AG04449 (cell line): ENCODE results near the gene SBNO2.

Experiments
- CTCF ChIA-PET: fragments of 350-600 bp; formaldehyde crosslinking; extraction: SDS; loops from one replicate; lab custom pipeline; 2021; ENCODE audit warnings: antibody characterized with exemption; lab: Yijun Ruan, JAX
- POLR2A ChIA-PET: fragments of 400-600, 350-600 bp; formaldehyde crosslinking; extraction: SDS; loops from one replicate; lab custom pipeline; 2020; ENCODE audit warnings: antibody characterized with exemption, inconsistent platforms; lab: Yijun Ruan, JAX
- DNase-seq: peaks from one replicate; pipeline ENCODE4 v3.0.0-alpha.2; 2010; ENCODE audit warnings: low read depth, low spot score
- H3K4me3 ChIP-seq: 2 replicates; pipeline ENCODE4 v1.5.1; 2011; ENCODE audit warnings: low read depth, mild to moderate bottlenecking, control low read depth, low read length
- TF ChIP-seq, protein P1 (sequence below): IDR thresholded peaks from one replicate; pipeline ENCODE4 v1.5.1; 2011; ENCODE audit warnings: mild to moderate bottlenecking, moderate library complexity, low read length, control low read depth, inconsistent platforms; ENCODE audit not compliant: insufficient read depth; ENCODE audit errors: missing control alignments

The SBNO2 gene

DNA sequence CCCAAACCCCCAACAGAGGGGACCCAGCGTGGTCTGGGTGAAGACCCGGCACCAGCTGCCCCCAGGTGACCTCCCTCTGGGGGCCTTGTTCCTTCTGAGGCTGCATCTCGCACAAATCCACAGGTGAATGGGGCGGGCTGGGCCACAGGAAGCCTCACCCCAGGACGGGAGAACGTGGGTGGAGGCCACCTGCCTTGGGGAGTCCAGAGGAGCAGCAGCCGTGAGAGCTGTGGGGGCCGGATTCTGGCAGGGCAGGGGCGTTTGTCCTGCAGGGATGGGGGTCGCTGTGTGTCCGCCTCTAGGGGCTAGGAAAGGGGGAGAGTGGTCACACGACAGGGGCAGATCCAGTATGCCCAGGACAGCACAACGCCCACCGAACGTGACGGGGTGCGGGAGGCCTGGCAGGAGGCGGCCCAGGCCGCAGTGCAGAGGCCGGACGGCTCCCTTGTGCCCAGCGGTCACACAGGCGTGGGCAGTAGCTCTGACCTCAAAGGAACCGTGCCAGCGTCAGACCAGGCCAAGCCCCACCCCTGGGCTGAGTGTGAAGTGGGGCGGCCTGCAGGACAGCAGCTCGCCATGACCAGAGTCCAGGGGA is 85.6 kb downstream of the SBNO2 start:
- no peak overlapping the region for H3K4me3 ChIP-seq
- TF ChIP-seq, protein P1, sequence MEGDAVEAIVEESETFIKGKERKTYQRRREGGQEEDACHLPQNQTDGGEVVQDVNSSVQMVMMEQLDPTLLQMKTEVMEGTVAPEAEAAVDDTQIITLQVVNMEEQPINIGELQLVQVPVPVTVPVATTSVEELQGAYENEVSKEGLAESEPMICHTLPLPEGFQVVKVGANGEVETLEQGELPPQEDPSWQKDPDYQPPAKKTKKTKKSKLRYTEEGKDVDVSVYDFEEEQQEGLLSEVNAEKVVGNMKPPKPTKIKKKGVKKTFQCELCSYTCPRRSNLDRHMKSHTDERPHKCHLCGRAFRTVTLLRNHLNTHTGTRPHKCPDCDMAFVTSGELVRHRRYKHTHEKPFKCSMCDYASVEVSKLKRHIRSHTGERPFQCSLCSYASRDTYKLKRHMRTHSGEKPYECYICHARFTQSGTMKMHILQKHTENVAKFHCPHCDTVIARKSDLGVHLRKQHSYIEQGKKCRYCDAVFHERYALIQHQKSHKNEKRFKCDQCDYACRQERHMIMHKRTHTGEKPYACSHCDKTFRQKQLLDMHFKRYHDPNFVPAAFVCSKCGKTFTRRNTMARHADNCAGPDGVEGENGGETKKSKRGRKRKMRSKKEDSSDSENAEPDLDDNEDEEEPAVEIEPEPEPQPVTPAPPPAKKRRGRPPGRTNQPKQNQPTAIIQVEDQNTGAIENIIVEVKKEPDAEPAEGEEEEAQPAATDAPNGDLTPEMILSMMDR = no peak
- POLR2A ChIA-PET = no interaction called here
- CTCF ChIA-PET = interaction anchor here (1.4 kb wide), 1 partner anchor 24 kb away, joined by 4 read pairs; no protein-coding TSS in a partner anchor
- no peak for DNase-seq

DNA sequence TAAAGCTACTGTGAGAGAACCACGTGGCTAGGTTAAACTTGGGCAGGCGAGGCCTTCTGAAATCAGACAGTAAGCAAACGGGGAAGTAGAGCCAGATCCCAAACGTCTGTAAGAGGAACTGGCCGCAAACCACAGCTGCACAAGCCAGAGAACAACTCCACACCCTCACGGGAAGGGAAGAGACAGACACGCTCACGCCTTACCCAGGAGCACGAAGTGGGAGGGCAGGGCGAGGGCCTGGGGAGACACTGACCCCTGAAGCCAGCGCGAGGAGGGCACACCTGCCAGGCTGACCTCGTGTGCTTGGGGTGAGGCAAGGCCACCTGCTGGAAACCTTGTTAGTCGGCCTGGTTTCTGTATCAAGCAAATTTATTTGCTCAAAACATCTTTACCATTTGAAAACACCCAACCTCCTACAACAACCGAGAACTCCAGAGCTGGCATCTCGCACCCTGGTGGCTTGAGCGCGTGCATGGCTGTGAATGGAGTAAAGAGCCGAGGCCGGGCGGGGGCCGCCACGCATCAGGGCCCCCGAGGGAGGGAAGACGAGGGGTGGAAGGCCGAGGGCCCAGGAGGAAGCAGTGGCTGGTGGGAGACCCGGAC is 86.2 kb downstream of the SBNO2 start:
- ChIA-PET POLR2A (no interaction called here), CTCF (interaction anchor here (1.4 kb wide), 1 partner anchor 23 kb away, joined by 4 read pairs; no protein-coding TSS in a partner anchor)
- no peak overlapping the region for H3K4me3 ChIP-seq

DNA sequence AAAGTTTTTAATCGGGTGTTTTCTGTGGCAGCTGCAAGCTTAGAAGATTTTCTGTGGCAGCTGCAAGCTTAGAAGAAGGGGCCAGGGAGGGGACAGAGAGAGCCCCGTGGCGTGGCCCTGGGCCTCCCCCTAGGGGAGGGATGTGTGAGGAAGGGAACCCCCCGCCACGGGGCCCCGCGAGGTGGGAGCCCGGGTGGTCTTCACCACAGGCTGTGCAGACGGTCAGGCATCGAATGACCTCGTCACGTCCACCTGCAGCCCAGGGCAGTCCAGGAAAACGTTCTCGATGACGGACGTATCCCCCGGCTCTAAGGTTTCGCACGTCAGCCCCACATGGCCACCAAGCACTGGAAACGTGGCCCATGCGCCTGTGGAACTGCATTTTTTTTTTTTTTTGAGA is 87.5 kb downstream of the SBNO2 start:
- POLR2A ChIA-PET = interaction anchor here (0.6 to 1.8 kb wide), 3 partner anchors 14 to 65 kb away, joined by 3 to 6 read pairs (median 4); partner anchors contain the start of genes CNN2 and RNU6-2
- DNase-seq = no peak
- CTCF ChIA-PET = no interaction called here
- H3K4me3 ChIP-seq = no peak overlapping the region
- TF ChIP-seq, protein P1 = no peak

More for the DNA sequence above, 86.2 kb downstream of the SBNO2 start:
- no peak for DNase-seq
- TF ChIP-seq, protein P1 = no peak

DNA sequence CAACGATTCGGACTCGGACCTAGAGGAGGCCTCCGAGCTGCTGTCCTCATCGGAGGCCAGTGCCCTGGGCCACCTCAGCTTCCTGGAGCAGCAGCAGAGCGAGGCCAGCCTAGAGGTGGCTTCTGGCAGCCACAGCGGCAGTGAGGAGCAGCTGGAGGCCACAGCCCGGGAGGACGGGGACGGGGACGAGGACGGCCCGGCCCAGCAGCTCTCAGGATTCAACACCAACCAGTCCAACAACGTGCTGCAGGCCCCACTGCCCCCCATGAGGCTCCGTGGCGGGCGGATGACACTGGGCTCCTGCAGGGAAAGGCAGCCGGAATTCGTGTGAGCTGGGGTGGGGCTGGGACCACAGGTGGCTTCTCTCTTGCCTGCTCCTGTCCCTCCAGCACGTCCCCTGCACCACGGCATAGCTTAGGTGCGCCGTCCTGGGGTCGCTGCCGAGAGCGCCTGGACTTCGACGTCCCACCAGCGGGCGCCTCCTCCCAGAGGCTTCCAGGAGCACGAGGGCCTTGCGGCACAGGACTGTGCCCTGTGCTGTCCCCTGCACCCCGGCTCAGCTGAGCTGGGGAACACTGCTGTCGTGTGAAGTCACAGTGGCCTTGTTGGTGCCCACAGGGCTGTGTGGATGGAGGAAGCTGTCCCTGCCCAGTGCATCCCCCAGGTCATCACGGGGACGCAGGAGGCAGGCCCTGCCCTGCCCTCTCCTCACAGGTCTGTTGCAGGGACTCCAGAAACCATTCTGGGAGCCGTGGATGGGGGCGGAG is 88.2 kb downstream of the SBNO2 start:
- ChIA-PET CTCF (interaction anchor here (0.9 to 1.7 kb wide), 3 partner anchors 19 to 109 kb away, joined by 3 to 5 read pairs (median 3); partner anchors contain the start of gene ARHGAP45), POLR2A (interaction anchor here (0.6 to 1.8 kb wide), 4 partner anchors 13 to 64 kb away, joined by 3 to 6 read pairs (median 4); partner anchors contain the start of genes CNN2 and RNU6-2)
- no peak for DNase-seq
- no peak overlapping the region for H3K4me3 ChIP-seq
- TF ChIP-seq, protein P1 = no peak

DNA sequence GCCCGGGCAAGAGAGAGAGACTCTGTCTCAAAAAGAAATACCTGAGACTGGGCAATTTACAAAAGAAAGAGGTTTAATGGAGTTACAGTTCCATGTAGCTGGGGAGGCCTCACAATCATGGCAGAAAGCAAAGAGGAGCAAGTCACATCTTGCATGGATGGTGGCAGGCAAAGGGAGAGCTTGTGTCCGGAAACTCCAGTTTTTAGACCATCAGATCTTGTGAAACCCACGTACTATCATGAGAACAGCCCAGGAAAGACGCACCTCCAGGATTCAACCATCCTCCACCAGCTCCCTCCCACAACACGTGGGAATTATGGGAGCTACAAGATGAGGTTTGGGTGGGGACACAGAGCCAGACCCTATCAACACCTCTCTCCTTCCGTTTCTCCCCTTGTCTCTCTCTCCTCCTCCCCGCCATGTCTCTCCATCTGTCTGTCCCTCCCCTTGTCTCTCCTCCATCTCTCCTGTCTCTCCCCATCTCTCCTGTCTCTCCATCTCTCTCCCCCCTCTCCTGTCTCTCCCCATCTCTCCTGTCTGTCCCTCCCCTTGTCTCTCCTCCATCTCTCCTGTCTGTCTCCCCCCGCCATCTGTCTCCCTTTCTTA is 88.9 kb downstream of the SBNO2 start:
- H3K4me3 ChIP-seq = no peak overlapping the region
- TF ChIP-seq, protein P1 = no peak
- no peak for DNase-seq
- ChIA-PET POLR2A (interaction anchor here (0.6 to 1.8 kb wide), 4 partner anchors 9 to 1245 kb away, joined by 3 to 6 read pairs (median 4); partner anchors contain the start of gene CNN2), CTCF (interaction anchor here (0.9 to 1.7 kb wide), 4 partner anchors 9 to 109 kb away, joined by 3 to 5 read pairs (median 3); partner anchors contain the start of gene ARHGAP45)
